Hepatocyte (in vitro differentiated cells): Measurements from ENCODE around the gene OR2V2.

Experiments
- EZH2 ChIP-seq: fragments of 200-600 bp; sonication (generic); IDR thresholded peaks from 2 replicates; pipeline ENCODE4 v1.6.1; 2016; ENCODE audit warnings: antibody characterized with exemption, mild to moderate bottlenecking, borderline replicate concordance
- TF ChIP-seq, protein P1 (sequence below): fragments of 200-600 bp; sonication (generic); IDR thresholded peaks from 2 replicates; pipeline ENCODE4 v1.5.1; 2016; ENCODE audit warnings: antibody characterized with exemption, mild to moderate bottlenecking; ENCODE audit not compliant: poor library complexity

DNA sequence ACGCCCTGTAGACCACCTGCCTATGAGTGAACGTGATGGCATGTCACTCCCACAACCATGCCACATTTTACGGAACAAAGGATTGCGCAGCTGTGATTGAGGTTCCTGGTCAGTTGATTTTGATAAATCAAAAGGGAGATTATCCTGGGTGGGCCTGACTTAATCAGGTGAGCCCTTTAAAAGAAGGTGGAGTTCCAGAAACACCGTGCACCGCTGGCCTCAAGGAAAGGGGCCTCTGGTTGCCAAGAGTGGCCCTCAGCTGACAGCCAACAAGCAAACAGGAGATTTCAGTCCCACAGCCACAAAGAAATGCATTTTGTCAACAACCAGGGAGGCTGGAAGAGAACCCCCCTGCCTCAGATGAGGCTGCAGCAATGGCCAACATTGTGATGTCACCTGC, 38.6 kb downstream of the OR2V2 start:
- TF ChIP-seq, protein P1, sequence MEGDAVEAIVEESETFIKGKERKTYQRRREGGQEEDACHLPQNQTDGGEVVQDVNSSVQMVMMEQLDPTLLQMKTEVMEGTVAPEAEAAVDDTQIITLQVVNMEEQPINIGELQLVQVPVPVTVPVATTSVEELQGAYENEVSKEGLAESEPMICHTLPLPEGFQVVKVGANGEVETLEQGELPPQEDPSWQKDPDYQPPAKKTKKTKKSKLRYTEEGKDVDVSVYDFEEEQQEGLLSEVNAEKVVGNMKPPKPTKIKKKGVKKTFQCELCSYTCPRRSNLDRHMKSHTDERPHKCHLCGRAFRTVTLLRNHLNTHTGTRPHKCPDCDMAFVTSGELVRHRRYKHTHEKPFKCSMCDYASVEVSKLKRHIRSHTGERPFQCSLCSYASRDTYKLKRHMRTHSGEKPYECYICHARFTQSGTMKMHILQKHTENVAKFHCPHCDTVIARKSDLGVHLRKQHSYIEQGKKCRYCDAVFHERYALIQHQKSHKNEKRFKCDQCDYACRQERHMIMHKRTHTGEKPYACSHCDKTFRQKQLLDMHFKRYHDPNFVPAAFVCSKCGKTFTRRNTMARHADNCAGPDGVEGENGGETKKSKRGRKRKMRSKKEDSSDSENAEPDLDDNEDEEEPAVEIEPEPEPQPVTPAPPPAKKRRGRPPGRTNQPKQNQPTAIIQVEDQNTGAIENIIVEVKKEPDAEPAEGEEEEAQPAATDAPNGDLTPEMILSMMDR, result no peak
- TF ChIP-seq EZH2, result no peak
